Measurements from ENCODE around the gene SKI. TPM values are rescaled to one million over a fixed set of nuclear protein-coding genes. Genes with fewer than 3 reads are reported as not detected.

Gene SKI
- total and polyA plus RNA-seq, 10 of the 15 experiments (the other 5 are each of a cell fraction or from before 2014, with no cell fraction given), result 0.03 to 14.9 (median 0.96) TPM

DNA sequence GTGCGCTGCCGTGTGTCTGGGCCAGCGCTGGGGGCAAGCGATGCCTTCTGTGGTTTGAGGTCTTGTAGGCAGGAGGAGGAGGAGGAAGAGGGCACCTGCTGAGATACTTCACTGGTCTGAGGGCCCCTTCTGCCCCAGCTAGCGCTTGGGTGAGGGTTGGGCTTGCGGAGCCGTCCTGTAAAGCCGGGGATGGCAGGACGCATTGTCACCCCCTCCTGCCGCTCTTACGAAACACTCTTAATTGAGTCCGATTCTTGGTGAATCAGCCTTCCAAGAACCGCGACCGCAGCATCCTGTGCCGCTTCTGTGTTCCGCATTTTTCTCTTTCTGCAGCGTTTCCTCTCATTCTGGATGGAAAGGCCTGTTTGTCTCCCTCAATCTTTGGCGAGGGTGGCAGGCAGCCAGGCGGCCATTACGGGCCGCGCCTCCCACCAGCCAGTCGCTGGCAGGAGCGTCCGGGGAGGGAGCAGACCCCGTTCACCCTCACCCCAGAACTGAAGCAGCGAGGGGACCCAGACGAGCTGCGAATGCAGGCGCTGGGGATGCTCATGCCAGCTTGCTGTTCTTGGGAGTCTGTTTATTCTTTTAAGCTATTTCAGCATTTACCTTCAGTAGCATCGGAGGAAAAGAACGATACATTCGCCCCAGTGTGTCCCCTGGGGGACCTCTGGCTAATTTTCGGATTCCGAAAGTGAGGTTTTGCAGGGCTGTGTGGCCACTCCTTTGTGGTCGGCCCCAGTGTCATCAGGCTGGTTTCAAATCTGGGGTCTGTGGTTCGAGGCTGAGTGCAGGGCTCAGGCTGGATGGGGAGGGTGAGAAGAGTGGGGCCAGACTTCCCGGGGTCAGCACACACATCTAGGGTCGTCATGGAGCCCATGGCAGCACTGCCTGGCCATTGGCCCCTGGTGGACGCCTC is 62.7 kb downstream of the SKI start (continued):
- TF ChIP-seq, protein P1, sequence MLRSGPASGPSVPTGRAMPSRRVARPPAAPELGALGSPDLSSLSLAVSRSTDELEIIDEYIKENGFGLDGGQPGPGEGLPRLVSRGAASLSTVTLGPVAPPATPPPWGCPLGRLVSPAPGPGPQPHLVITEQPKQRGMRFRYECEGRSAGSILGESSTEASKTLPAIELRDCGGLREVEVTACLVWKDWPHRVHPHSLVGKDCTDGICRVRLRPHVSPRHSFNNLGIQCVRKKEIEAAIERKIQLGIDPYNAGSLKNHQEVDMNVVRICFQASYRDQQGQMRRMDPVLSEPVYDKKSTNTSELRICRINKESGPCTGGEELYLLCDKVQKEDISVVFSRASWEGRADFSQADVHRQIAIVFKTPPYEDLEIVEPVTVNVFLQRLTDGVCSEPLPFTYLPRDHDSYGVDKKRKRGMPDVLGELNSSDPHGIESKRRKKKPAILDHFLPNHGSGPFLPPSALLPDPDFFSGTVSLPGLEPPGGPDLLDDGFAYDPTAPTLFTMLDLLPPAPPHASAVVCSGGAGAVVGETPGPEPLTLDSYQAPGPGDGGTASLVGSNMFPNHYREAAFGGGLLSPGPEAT (IDR thresholded peaks at IDR 0.05; ENCODE audit: low read depth), result peak; percentile 61; the same call in 1 of the 2 replicates
- TF ChIP-seq IKZF1 (conservative IDR thresholded peaks at IDR 0.05) (peak; percentile 90), POU2F2 (IDR thresholded peaks at IDR 0.05; ENCODE audit: borderline replicate concordance, low read depth, low read length) (peak; percentile 41; the same call in 1 of the 3 replicates), SPI1 (IDR thresholded peaks at IDR 0.05; ENCODE audit: borderline replicate concordance, insufficient read depth, low read depth, low read length) (peak; percentile 88), ETV6 (conservative IDR thresholded peaks at IDR 0.05 in 1 of 2, IDR thresholded peaks at IDR 0.05 in 1 of 2; ENCODE audit: borderline replicate concordance in 1 of 2, low read depth in 1 of 2) (peak in 1 of 2 experiments; percentile 15; a peak in 1 of 4 replicates), ATF7 (IDR thresholded peaks at IDR 0.05; ENCODE audit: low read depth) (0 out of 2 replicates have a peak, but pooled peaks have one; percentile 15), RBBP5 (conservative IDR thresholded peaks at IDR 0.05) (no peak), ZNF207 (IDR thresholded peaks at IDR 0.05; ENCODE audit: borderline replicate concordance) (no peak), NFYA (IDR thresholded peaks at IDR 0.05; ENCODE audit: borderline replicate concordance, low read depth, low read length) (no peak), ASH2L (IDR thresholded peaks at IDR 0.05; ENCODE audit: borderline replicate concordance, low read depth) (no peak), POLR2AphosphoS5 (IDR thresholded peaks at IDR 0.05; ENCODE audit: low read length) (no peak), EP300 (IDR thresholded peaks at IDR 0.05; ENCODE audit: borderline replicate concordance in 1 of 2, control insufficient read depth in 1 of 2, low read depth in 2 of 2, low read length in 2 of 2) (peak in 1 of 2 experiments; percentile 56; a peak in 1 of 4 replicates), PAX5 (IDR thresholded peaks at IDR 0.05; ENCODE audit: borderline replicate concordance, low read depth, low read length) (peak; percentile 49; the same call in 1 of the 2 replicates), ZBED1 (IDR thresholded peaks at IDR 0.05; ENCODE audit: borderline replicate concordance) (no peak), ZNF217 (IDR thresholded peaks at IDR 0.05) (no peak), CREM (IDR thresholded peaks at IDR 0.05; ENCODE audit: low read depth) (0 out of 2 replicates have a peak, but pooled peaks have one; percentile 21), JUNB (IDR thresholded peaks at IDR 0.05) (no peak), CBX3 (IDR thresholded peaks at IDR 0.05; ENCODE audit: borderline replicate concordance, low read depth) (no peak), CHD1 (IDR thresholded peaks at IDR 0.05; ENCODE audit: low read depth, low read length) (no peak), HCFC1 (IDR thresholded peaks at IDR 0.05; ENCODE audit: low read length) (0 out of 2 replicates have a peak, but pooled peaks have one; percentile 12)
- TF ChIP-seq, protein P2, sequence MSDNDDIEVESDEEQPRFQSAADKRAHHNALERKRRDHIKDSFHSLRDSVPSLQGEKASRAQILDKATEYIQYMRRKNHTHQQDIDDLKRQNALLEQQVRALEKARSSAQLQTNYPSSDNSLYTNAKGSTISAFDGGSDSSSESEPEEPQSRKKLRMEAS (IDR thresholded peaks at IDR 0.05; ENCODE audit: low read depth, low read length), result 0 out of 2 replicates have a peak, but pooled peaks have one; percentile 17
- TF ChIP-seq, protein P3, sequence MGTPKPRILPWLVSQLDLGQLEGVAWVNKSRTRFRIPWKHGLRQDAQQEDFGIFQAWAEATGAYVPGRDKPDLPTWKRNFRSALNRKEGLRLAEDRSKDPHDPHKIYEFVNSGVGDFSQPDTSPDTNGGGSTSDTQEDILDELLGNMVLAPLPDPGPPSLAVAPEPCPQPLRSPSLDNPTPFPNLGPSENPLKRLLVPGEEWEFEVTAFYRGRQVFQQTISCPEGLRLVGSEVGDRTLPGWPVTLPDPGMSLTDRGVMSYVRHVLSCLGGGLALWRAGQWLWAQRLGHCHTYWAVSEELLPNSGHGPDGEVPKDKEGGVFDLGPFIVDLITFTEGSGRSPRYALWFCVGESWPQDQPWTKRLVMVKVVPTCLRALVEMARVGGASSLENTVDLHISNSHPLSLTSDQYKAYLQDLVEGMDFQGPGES (IDR thresholded peaks at IDR 0.05), result no peak
- TF ChIP-seq, protein P4, sequence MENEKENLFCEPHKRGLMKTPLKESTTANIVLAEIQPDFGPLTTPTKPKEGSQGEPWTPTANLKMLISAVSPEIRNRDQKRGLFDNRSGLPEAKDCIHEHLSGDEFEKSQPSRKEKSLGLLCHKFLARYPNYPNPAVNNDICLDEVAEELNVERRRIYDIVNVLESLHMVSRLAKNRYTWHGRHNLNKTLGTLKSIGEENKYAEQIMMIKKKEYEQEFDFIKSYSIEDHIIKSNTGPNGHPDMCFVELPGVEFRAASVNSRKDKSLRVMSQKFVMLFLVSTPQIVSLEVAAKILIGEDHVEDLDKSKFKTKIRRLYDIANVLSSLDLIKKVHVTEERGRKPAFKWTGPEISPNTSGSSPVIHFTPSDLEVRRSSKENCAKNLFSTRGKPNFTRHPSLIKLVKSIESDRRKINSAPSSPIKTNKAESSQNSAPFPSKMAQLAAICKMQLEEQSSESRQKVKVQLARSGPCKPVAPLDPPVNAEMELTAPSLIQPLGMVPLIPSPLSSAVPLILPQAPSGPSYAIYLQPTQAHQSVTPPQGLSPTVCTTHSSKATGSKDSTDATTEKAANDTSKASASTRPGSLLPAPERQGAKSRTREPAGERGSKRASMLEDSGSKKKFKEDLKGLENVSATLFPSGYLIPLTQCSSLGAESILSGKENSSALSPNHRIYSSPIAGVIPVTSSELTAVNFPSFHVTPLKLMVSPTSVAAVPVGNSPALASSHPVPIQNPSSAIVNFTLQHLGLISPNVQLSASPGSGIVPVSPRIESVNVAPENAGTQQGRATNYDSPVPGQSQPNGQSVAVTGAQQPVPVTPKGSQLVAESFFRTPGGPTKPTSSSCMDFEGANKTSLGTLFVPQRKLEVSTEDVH (IDR thresholded peaks at IDR 0.05; ENCODE audit: low read depth, partially characterized antibody), result no peak
